IPS DF 4.7 (cell line): Measurements from ENCODE around the gene ZFPL1.

Experiments
- DNase-seq: peaks from one replicate; pipeline ENCODE4 v3.0.0-alpha.2; 2013; ENCODE audit warnings: low spot score; ENCODE audit errors: extremely low read depth

Gene ZFPL1

GRCh38 chr11:65128182-65129145 lies 44.4 kb downstream of the ZFPL1 start:
- DNase-seq: no peak

GRCh38 chr11:65129649-65130441 lies 45.8 kb downstream of the ZFPL1 start:
- DNase-seq: no peak

- no peak for DNase-seq
Measured at GRCh38 chr11:65130631-65131416, 46.8 kb downstream of the ZFPL1 start.

GRCh38 chr11:65131417-65131776 lies 47.4 kb downstream of the ZFPL1 start:
- no peak for DNase-seq

GRCh38 chr11:65131895-65132237 lies 47.8 kb downstream of the ZFPL1 start:
- DNase-seq: no peak

- DNase-seq: no peak
Measured at GRCh38 chr11:65132238-65132987, 48.4 kb downstream of the ZFPL1 start.

GRCh38 chr11:65132988-65133700 lies 49.1 kb downstream of the ZFPL1 start:
- DNase-seq: no peak

- no peak for DNase-seq
Measured at GRCh38 chr11:65133724-65134123, 49.7 kb downstream of the ZFPL1 start.

- DNase-seq: no peak
Measured at GRCh38 chr11:65134240-65134951, 50.4 kb downstream of the ZFPL1 start, which contains the start of gene SYVN1. Gene SYVN1 (minus strand): TSS chr11:65134519. CDS start chr11:65133601, 918 bp downstream.

- DNase-seq: no peak
Measured at GRCh38 chr11:65134952-65135632, 51.1 kb downstream of the ZFPL1 start.

GRCh38 chr11:65135633-65136145 lies 51.7 kb downstream of the ZFPL1 start:
- no peak for DNase-seq

GRCh38 chr11:65136515-65137096 lies 52.6 kb downstream of the ZFPL1 start:
- DNase-seq: no peak
